Measurements from ENCODE around the gene FAR2. TPM values are rescaled to one million over a fixed set of nuclear protein-coding genes. Genes with fewer than 3 reads are reported as not detected.
A peak's percentile ranks its signal among the peaks of the same experiment; 100 is the strongest.

The FAR2 gene
- total RNA-seq, 1 donor from 2014 or later: 3.9 TPM

GRCh38 chr12:29282031-29282816 is 133.1 kb downstream of the FAR2 start:
- no peak overlapping the region for H3K4me3 ChIP-seq (ENCODE audit: insufficient read depth, low read depth, low read length)
- H3K79me2 ChIP-seq (ENCODE audit: insufficient read depth, low read length): no peaks in the 10 kb centered on the region
- peaks cover 25% of the 10 kb centered on the region for H3K4me1 ChIP-seq (ENCODE audit: insufficient read depth, low read length)
- H3K4me2 ChIP-seq (ENCODE audit: low read length): no peak overlapping the region
- H3K9me3 ChIP-seq (ENCODE audit: insufficient read depth, low read depth, low read length): no peaks in the 10 kb centered on the region
- no peaks in the 10 kb centered on the region for H3K27me3 ChIP-seq (ENCODE audit: insufficient read depth, low read length)
- no peaks in the 10 kb centered on the region for H3K9me3 Mint-ChIP-seq (ENCODE audit: unreplicated experiment)
- H3K36me3 ChIP-seq (ENCODE audit: insufficient read depth, low read length): no peaks in the 10 kb centered on the region
- TF ChIP-seq, protein P1, sequence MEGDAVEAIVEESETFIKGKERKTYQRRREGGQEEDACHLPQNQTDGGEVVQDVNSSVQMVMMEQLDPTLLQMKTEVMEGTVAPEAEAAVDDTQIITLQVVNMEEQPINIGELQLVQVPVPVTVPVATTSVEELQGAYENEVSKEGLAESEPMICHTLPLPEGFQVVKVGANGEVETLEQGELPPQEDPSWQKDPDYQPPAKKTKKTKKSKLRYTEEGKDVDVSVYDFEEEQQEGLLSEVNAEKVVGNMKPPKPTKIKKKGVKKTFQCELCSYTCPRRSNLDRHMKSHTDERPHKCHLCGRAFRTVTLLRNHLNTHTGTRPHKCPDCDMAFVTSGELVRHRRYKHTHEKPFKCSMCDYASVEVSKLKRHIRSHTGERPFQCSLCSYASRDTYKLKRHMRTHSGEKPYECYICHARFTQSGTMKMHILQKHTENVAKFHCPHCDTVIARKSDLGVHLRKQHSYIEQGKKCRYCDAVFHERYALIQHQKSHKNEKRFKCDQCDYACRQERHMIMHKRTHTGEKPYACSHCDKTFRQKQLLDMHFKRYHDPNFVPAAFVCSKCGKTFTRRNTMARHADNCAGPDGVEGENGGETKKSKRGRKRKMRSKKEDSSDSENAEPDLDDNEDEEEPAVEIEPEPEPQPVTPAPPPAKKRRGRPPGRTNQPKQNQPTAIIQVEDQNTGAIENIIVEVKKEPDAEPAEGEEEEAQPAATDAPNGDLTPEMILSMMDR (IDR thresholded peaks at IDR 0.05; ENCODE audit: insufficient read depth, low read depth, low read length): no peak
- no peak for TF ChIP-seq EZH2 (IDR thresholded peaks at IDR 0.05; ENCODE audit: insufficient read depth, low read length)
- no peak overlapping the region for H3K27ac ChIP-seq (ENCODE audit: low read depth, low read length)
- DNase-seq (ENCODE audit: low read depth) (peak; percentile 41), FAIRE-seq (no peak)
- H2AFZ ChIP-seq (ENCODE audit: low read depth, low read length): no peak overlapping the region
- peak overlapping the region; percentile 37 for H3K27ac Mint-ChIP-seq (ENCODE audit: unreplicated experiment)
- no peak overlapping the region for H3K4me3 Mint-ChIP-seq (ENCODE audit: unreplicated experiment)
- no peaks in the 10 kb centered on the region for H3K36me3 Mint-ChIP-seq (ENCODE audit: low read depth, unreplicated experiment)
- H3K4me1 Mint-ChIP-seq (ENCODE audit: low read depth, unreplicated experiment): peaks cover 16% of the 10 kb centered on the region
- no peaks in the 10 kb centered on the region for H4K20me1 ChIP-seq (ENCODE audit: insufficient read depth, low read length)
- H3K9ac ChIP-seq (ENCODE audit: low read length): no peak overlapping the region
- no peaks in the 10 kb centered on the region for H3K27me3 Mint-ChIP-seq (ENCODE audit: low read depth, unreplicated experiment)

DNA sequence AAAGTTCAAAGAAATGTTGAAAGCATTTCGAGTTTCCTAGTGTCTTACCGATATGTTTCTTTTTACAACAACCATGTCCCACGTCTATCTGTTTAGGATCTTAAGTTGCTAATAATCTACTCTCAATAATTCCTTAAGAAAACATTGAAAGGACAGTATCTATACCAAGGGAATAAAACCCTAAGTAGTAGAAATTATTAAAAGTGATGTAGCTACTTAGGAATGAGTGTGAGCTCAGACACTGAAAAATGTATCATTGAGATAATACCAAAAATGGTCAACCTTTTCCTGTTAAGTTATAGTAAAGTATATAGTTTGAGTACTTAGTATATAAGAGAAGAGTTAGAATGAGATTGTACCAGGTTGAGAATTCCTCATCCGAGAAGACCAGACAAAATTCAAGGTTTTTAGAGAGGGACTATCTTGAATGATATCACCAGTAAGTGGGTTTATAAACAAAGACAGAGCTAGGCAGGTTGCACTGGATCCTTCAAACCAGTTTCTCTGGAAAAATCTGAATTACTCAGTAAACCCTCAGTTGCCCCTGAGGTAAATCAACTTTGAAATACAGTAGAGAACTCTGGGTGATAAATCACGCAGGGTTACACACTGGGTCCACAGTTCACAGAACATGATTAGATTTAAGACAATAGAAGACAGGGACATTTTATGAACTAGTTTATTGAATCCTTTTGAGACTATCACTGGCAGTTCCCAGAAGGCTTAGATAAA is 135.1 kb downstream of the FAR2 start:
- FAIRE-seq (no peak), DNase-seq (ENCODE audit: low read depth) (peak; percentile 38)
- no peaks in the 10 kb centered on the region for H3K9me3 Mint-ChIP-seq (ENCODE audit: unreplicated experiment)
- no peak overlapping the region for H3K4me3 ChIP-seq (ENCODE audit: insufficient read depth, low read depth, low read length)
- H3K4me1 Mint-ChIP-seq (ENCODE audit: low read depth, unreplicated experiment): peaks cover 23% of the 10 kb centered on the region
- peak overlapping the region; percentile 92 for H3K27ac Mint-ChIP-seq (ENCODE audit: unreplicated experiment)
- H3K36me3 ChIP-seq (ENCODE audit: insufficient read depth, low read length): no peaks in the 10 kb centered on the region
- H4K20me1 ChIP-seq (ENCODE audit: insufficient read depth, low read length): no peaks in the 10 kb centered on the region
- TF ChIP-seq, protein P1 (IDR thresholded peaks at IDR 0.05; ENCODE audit: insufficient read depth, low read depth, low read length): no peak
- TF ChIP-seq EZH2 (IDR thresholded peaks at IDR 0.05; ENCODE audit: insufficient read depth, low read length): no peak
- no peaks in the 10 kb centered on the region for H3K9me3 ChIP-seq (ENCODE audit: insufficient read depth, low read depth, low read length)
- H3K4me2 ChIP-seq (ENCODE audit: low read length): no peak overlapping the region
- H3K36me3 Mint-ChIP-seq (ENCODE audit: low read depth, unreplicated experiment): no peaks in the 10 kb centered on the region
- no peaks in the 10 kb centered on the region for H3K27me3 Mint-ChIP-seq (ENCODE audit: low read depth, unreplicated experiment)
- H3K27ac ChIP-seq (ENCODE audit: low read depth, low read length): peak overlapping the region; percentile 58
- H3K4me1 ChIP-seq (ENCODE audit: insufficient read depth, low read length): peaks cover 17% of the 10 kb centered on the region
- no peaks in the 10 kb centered on the region for H3K27me3 ChIP-seq (ENCODE audit: insufficient read depth, low read length)
- no peak overlapping the region for H3K4me3 Mint-ChIP-seq (ENCODE audit: unreplicated experiment)
- H3K9ac ChIP-seq (ENCODE audit: low read length): peak overlapping the region; percentile 23
- no peaks in the 10 kb centered on the region for H3K79me2 ChIP-seq (ENCODE audit: insufficient read depth, low read length)
- no peak overlapping the region for H2AFZ ChIP-seq (ENCODE audit: low read depth, low read length)
